Sigmoid colon (tissue), 4 donors: Measurements from ENCODE around the gene IL34.

Experiments
- POLR2A ChIP-seq, 2 donors: fragments of 450-650 bp; IDR thresholded peaks; one replicate each; pipeline ENCODE4 v1.6.1; 2016; ENCODE audit warnings: antibody characterized with exemption in 2 of 2, mild to moderate bottlenecking in 2 of 2, moderate library complexity in 2 of 2
- POLR2AphosphoS5 ChIP-seq, 4 donors: sonication (generic); formaldehyde crosslinking; IDR thresholded peaks; one replicate each; pipeline ENCODE4 v1.6.1; 2017; ENCODE audit warnings: antibody characterized with exemption in 4 of 4
- TF ChIP-seq, protein P1 (sequence below), 4 experiments: fragments of 450-650 bp in 3 of 4; fragments of 200-600 bp in 1 of 4; IDR thresholded peaks; one replicate each; pipeline ENCODE4 v1.5.1; 2016 to 2019; ENCODE audit warnings: antibody characterized with exemption in 4 of 4, mild to moderate bottlenecking in 3 of 4, moderate library complexity in 2 of 4

DNA sequence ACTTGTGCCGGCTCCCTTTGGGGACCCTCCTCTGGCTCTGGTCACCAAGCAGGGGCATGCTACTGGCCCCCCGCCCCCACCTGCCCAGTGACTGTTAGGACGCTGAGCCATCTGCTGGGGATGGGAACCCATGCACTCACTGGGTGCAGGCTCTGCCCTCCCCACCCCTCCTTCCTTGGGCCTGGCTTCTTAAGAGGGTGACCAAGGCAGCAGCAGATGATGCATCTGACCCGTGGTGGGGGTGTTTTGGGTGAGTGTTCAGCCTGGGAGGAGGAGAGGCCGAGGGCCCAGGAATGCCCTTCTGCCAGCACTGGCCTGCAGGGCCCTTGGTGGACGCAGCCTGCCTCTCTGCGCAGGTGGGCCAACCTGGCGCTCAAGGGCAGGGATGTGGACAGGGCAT lies 58.7 kb downstream of the IL34 start:
- TF ChIP-seq, protein P1, sequence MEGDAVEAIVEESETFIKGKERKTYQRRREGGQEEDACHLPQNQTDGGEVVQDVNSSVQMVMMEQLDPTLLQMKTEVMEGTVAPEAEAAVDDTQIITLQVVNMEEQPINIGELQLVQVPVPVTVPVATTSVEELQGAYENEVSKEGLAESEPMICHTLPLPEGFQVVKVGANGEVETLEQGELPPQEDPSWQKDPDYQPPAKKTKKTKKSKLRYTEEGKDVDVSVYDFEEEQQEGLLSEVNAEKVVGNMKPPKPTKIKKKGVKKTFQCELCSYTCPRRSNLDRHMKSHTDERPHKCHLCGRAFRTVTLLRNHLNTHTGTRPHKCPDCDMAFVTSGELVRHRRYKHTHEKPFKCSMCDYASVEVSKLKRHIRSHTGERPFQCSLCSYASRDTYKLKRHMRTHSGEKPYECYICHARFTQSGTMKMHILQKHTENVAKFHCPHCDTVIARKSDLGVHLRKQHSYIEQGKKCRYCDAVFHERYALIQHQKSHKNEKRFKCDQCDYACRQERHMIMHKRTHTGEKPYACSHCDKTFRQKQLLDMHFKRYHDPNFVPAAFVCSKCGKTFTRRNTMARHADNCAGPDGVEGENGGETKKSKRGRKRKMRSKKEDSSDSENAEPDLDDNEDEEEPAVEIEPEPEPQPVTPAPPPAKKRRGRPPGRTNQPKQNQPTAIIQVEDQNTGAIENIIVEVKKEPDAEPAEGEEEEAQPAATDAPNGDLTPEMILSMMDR (IDR thresholded peaks at IDR 0.05) = no peak
- TF ChIP-seq POLR2A (IDR thresholded peaks at IDR 0.05) (no peak), POLR2AphosphoS5 (IDR thresholded peaks at IDR 0.05) (no peak)
